ENCODE results near the gene TEX11.
"Not testable (repeated sequence)": the region's sequence is repeated elsewhere in the genome, so short reads cannot be mapped to it uniquely, and the experiment has no call there.

Gene TEX11

DNA sequence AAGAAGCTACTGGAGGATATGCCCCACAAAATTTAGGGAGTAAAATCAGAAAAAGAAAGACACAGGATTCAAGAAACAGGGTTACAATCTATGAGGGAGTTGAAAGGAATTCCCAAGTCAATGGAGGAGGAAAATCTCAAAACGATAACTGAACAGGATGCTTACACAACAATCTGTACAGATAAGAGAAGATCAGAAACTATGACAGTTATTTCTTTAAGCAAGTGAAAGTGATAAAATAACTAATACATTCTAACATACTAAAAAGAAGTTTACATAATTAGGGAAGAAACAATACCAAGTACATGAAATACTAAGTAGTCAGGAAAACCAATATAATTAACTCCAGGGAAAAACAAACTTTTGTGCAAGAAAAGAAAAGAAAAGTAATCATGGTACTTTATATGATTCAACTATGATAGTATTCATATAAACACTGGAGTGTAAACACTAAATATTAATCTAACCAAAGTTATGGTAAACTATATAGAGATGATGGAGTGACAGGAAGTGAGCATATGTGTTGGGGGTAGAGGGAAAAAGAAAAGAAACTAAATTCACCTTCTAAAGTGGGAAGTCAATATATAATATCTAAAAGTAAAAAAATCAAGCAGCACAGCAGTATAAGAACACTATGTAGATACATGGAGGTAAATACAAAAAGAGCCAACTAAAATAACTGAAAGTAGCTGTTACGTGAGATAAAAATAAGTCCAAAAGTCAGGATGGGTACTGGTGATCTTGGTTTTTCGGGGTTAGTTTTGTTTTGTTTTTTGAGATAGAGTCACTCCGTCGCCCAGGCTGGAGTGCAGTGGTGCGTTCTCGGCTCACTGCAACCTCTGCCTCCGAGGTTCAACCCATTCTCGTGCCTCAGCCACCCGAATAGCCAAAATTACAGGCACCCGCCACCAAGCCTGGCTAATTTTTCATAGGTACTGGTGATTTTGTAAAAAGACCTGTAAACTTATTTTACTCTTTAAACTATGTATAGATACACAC is 99.3 kb downstream of the TEX11 start:
- TF ChIP-seq, protein P1, sequence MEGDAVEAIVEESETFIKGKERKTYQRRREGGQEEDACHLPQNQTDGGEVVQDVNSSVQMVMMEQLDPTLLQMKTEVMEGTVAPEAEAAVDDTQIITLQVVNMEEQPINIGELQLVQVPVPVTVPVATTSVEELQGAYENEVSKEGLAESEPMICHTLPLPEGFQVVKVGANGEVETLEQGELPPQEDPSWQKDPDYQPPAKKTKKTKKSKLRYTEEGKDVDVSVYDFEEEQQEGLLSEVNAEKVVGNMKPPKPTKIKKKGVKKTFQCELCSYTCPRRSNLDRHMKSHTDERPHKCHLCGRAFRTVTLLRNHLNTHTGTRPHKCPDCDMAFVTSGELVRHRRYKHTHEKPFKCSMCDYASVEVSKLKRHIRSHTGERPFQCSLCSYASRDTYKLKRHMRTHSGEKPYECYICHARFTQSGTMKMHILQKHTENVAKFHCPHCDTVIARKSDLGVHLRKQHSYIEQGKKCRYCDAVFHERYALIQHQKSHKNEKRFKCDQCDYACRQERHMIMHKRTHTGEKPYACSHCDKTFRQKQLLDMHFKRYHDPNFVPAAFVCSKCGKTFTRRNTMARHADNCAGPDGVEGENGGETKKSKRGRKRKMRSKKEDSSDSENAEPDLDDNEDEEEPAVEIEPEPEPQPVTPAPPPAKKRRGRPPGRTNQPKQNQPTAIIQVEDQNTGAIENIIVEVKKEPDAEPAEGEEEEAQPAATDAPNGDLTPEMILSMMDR (IDR thresholded peaks at IDR 0.05; ENCODE audit: low read depth, low read length): no peak
- no peak for DNase-seq (ENCODE audit: extremely low read depth, low read depth)

DNA sequence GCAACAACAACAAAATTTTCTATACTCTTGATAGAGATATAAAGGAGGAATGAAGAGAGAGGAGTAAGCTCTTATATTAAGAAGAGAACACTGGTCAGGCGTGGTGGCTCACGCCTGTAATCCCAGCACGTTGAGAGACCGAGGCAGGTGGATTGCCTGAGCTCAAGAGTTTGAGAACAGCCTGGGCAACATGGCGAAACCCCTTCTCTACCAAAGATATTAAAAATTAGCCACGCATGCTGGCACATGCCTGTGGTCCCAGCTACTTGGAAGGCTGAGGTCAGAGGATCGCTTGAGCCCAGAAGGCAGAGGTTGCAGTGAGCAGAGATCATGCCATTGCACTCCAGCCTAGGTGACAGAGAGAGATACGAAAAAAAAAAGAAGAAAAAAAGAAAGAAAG is 102.4 kb downstream of the TEX11 start:
- TF ChIP-seq, protein P1 (IDR thresholded peaks at IDR 0.05; ENCODE audit: low read depth, low read length): no peak
- DNase-seq (ENCODE audit: extremely low read depth, low read depth): no peak

DNA sequence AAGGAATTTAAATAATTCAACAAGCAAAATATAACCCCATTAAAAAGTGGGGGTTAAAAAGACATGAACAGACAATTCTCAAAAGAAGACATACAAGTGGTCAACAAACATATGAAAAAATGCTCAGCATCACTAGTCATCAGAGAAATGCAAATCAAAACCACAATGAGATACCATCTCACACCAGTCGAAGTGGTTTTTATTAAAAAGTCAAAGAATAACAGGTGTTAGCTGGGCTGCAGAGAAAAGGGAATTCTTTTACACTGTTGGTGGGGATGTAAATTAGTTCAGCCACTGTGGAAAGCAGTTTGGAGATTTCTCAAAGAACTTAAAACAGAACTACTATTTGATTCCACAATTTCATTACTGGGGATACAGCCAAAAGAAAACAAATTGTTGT is 111.8 kb downstream of the TEX11 start:
- DNase-seq (ENCODE audit: extremely low read depth, low read depth): not testable (repeated sequence)

DNA sequence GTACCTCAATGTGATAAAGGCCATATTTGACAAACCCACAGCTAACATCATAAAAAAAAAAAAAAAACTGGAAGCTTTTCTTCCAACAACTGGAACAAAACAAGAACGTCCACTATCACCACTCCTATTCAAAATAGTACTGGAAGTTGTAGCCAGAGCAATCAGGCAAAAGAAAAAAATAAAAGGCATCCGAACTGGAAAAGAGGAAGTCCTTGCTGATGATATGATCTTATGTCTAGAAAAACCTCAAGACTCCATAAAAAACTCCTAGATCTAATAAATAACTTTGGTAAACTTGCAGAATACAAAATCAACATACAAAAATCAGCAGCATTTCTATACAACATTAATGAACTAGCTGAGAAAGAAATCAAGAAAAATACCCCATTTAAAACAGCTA is 134.3 kb downstream of the TEX11 start:
- TF ChIP-seq, protein P1 (IDR thresholded peaks at IDR 0.05; ENCODE audit: low read depth, low read length): no peak
- no peak for DNase-seq (ENCODE audit: extremely low read depth, low read depth)

- TF ChIP-seq, protein P1 (IDR thresholded peaks at IDR 0.05; ENCODE audit: low read depth, low read length): peak; percentile 45
- no peak for DNase-seq (ENCODE audit: extremely low read depth, low read depth)
Observed at GRCh38 chrX:70769659-70770227, 138.8 kb downstream of the TEX11 start.

- no peak for DNase-seq (ENCODE audit: extremely low read depth, low read depth)
- TF ChIP-seq, protein P1 (IDR thresholded peaks at IDR 0.05; ENCODE audit: low read depth, low read length): no peak; the same call in 1 of the 2 replicates
Observed at GRCh38 chrX:70762285-70762684, 146.2 kb downstream of the TEX11 start.

GRCh38 chrX:70755850-70756249 is 152.7 kb downstream of the TEX11 start:
- no peak for DNase-seq (ENCODE audit: extremely low read depth, low read depth)
- TF ChIP-seq, protein P1 (IDR thresholded peaks at IDR 0.05; ENCODE audit: low read depth, low read length): no peak
